Measurements from ENCODE around the gene CCDC9B. TPM values are rescaled to one million over a fixed set of nuclear protein-coding genes. Genes with fewer than 3 reads are reported as not detected.

Gene CCDC9B
- total RNA-seq, 1 experiment from 2014 or later, result 1.4 TPM

DNA sequence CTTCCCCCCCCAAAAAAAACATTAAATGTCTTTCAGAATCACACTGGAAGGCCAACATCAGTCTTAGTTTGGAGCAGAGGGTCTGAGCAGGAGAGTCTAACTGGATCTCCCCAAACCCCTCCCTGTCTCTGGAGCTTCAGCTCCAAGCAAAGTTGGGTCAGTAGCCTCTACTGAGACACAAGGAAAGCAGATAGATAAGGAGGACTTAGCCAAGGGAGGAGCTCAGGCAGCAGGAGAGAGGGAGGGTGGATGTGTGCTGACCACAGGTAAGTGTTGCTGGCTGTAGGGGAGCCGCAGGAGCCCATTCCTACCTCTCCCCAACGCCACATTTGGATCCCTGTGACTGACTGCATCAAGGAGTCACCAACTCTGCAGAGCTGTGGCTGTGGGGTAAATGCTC, 40.0 kb downstream of the CCDC9B start:
- Mint-ChIP-seq H3K4me1 (peaks cover 26% of the 10 kb centered on the region), H3K27ac (no peak overlapping the region), H3K36me3 (peaks cover 18% of the 10 kb centered on the region), H3K27me3 (ENCODE audit: low read depth) (no peaks in the 10 kb centered on the region; the same call in 1 of the 2 replicates), H3K4me3 (no peak overlapping the region), H3K9me3 (peaks cover 16% of the 10 kb centered on the region)
- no peak for TF ChIP-seq JUN (CRISPR knock-in tag; IDR thresholded peaks at IDR 0.05)
- TF ChIP-seq ZNF263 (CRISPR knock-in tag; IDR thresholded peaks at IDR 0.05; ENCODE audit: low read depth), result no peak
- no peak for TF ChIP-seq ELF4 (CRISPR knock-in tag; IDR thresholded peaks at IDR 0.05; ENCODE audit: low read depth)
- TF ChIP-seq, protein P1, sequence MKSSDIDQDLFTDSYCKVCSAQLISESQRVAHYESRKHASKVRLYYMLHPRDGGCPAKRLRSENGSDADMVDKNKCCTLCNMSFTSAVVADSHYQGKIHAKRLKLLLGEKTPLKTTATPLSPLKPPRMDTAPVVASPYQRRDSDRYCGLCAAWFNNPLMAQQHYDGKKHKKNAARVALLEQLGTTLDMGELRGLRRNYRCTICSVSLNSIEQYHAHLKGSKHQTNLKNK (CRISPR knock-in tag; IDR thresholded peaks at IDR 0.05), result no peak
- TF ChIP-seq, protein P2, sequence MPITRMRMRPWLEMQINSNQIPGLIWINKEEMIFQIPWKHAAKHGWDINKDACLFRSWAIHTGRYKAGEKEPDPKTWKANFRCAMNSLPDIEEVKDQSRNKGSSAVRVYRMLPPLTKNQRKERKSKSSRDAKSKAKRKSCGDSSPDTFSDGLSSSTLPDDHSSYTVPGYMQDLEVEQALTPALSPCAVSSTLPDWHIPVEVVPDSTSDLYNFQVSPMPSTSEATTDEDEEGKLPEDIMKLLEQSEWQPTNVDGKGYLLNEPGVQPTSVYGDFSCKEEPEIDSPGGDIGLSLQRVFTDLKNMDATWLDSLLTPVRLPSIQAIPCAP (CRISPR knock-in tag; IDR thresholded peaks at IDR 0.05), result no peak
- TF ChIP-seq, protein P3, sequence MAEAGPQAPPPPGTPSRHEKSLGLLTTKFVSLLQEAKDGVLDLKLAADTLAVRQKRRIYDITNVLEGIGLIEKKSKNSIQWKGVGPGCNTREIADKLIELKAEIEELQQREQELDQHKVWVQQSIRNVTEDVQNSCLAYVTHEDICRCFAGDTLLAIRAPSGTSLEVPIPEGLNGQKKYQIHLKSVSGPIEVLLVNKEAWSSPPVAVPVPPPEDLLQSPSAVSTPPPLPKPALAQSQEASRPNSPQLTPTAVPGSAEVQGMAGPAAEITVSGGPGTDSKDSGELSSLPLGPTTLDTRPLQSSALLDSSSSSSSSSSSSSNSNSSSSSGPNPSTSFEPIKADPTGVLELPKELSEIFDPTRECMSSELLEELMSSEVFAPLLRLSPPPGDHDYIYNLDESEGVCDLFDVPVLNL (CRISPR knock-in tag; IDR thresholded peaks at IDR 0.05; ENCODE audit: borderline replicate concordance, low read depth), result no peak
- no peak for TF ChIP-seq ZNF138 (CRISPR knock-in tag; conservative IDR thresholded peaks at IDR 0.05)
- TF ChIP-seq ESRRA (CRISPR knock-in tag; IDR thresholded peaks at IDR 0.05; ENCODE audit: borderline replicate concordance), result no peak
- TF ChIP-seq, protein P4, sequence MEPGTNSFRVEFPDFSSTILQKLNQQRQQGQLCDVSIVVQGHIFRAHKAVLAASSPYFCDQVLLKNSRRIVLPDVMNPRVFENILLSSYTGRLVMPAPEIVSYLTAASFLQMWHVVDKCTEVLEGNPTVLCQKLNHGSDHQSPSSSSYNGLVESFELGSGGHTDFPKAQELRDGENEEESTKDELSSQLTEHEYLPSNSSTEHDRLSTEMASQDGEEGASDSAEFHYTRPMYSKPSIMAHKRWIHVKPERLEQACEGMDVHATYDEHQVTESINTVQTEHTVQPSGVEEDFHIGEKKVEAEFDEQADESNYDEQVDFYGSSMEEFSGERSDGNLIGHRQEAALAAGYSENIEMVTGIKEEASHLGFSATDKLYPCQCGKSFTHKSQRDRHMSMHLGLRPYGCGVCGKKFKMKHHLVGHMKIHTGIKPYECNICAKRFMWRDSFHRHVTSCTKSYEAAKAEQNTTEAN (CRISPR knock-in tag; IDR thresholded peaks at IDR 0.05), result no peak
- TF ChIP-seq, protein P5, sequence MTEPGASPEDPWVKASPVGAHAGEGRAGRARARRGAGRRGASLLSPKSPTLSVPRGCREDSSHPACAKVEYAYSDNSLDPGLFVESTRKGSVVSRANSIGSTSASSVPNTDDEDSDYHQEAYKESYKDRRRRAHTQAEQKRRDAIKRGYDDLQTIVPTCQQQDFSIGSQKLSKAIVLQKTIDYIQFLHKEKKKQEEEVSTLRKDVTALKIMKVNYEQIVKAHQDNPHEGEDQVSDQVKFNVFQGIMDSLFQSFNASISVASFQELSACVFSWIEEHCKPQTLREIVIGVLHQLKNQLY (CRISPR knock-in tag; IDR thresholded peaks at IDR 0.05), result no peak
- TF ChIP-seq, protein P6, sequence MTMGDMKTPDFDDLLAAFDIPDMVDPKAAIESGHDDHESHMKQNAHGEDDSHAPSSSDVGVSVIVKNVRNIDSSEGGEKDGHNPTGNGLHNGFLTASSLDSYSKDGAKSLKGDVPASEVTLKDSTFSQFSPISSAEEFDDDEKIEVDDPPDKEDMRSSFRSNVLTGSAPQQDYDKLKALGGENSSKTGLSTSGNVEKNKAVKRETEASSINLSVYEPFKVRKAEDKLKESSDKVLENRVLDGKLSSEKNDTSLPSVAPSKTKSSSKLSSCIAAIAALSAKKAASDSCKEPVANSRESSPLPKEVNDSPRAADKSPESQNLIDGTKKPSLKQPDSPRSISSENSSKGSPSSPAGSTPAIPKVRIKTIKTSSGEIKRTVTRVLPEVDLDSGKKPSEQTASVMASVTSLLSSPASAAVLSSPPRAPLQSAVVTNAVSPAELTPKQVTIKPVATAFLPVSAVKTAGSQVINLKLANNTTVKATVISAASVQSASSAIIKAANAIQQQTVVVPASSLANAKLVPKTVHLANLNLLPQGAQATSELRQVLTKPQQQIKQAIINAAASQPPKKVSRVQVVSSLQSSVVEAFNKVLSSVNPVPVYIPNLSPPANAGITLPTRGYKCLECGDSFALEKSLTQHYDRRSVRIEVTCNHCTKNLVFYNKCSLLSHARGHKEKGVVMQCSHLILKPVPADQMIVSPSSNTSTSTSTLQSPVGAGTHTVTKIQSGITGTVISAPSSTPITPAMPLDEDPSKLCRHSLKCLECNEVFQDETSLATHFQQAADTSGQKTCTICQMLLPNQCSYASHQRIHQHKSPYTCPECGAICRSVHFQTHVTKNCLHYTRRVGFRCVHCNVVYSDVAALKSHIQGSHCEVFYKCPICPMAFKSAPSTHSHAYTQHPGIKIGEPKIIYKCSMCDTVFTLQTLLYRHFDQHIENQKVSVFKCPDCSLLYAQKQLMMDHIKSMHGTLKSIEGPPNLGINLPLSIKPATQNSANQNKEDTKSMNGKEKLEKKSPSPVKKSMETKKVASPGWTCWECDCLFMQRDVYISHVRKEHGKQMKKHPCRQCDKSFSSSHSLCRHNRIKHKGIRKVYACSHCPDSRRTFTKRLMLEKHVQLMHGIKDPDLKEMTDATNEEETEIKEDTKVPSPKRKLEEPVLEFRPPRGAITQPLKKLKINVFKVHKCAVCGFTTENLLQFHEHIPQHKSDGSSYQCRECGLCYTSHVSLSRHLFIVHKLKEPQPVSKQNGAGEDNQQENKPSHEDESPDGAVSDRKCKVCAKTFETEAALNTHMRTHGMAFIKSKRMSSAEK (CRISPR knock-in tag; IDR thresholded peaks at IDR 0.05; ENCODE audit: borderline replicate concordance), result no peak
- CTCF ChIA-PET, result interaction anchor here (1.1 to 12.4 kb wide), 12 partner anchors 9 to 255 kb away, joined by 3 to 341 read pairs (median 10); partner anchors contain the start of genes ANKRD63, INAFM2 and PAK6
- no peak for ATAC-seq
- no peak for DNase-seq (ENCODE audit: low spot score)
- POLR2A ChIA-PET, result interaction anchor here (0.9 to 1.8 kb wide), 3 partner anchors 10 to 17 kb away, joined by 4 to 6 read pairs (median 5); no protein-coding TSS in a partner anchor

DNA sequence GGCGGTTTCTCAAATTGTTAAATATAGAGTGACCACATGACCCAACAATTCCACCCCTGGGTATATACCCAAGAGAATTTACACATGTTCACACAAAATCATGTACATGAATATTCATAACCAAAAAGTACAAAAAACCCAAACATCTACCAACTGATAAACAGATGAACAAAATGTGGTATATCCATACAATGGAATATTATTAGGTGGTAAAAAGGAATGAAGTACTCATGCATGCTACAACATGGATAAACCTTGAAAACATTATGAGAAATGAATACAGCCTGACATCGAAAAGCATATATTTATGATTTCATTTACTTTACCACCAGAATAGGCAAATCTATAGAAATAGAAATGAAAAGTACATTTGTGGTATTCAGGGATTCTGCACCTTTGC, 40.4 kb downstream of the CCDC9B start:
- POLR2A ChIA-PET, result interaction anchor here (1.8 kb wide), 1 partner anchor 9 kb away, joined by 6 read pairs; no protein-coding TSS in a partner anchor
- no peak for ATAC-seq
- Mint-ChIP-seq H3K27me3 (ENCODE audit: low read depth) (no peaks in the 10 kb centered on the region; the same call in 1 of the 2 replicates), H3K27ac (no peak overlapping the region), H3K36me3 (peaks cover 18% of the 10 kb centered on the region), H3K4me1 (peaks cover 29% of the 10 kb centered on the region), H3K9me3 (peaks cover 16% of the 10 kb centered on the region), H3K4me3 (no peak overlapping the region)
- no peak for DNase-seq (ENCODE audit: low spot score)
- CTCF ChIA-PET, result interaction anchor here (1.1 to 12.4 kb wide), 6 partner anchors 9 to 44 kb away, joined by 4 to 341 read pairs (median 26); partner anchors contain the start of gene ANKRD63
- TF ChIP-seq SOX15 (CRISPR knock-in tag; IDR thresholded peaks at IDR 0.05) (no peak), KAT7 (CRISPR knock-in tag; IDR thresholded peaks at IDR 0.05; ENCODE audit: borderline replicate concordance) (no peak), ZNF396 (CRISPR knock-in tag; IDR thresholded peaks at IDR 0.05; ENCODE audit: borderline replicate concordance) (no peak), IRF2 (CRISPR knock-in tag; IDR thresholded peaks at IDR 0.05; ENCODE audit: borderline replicate concordance, low read depth) (no peak), ZNF121 (CRISPR knock-in tag; IDR thresholded peaks at IDR 0.05) (no peak), NFATC4 (CRISPR knock-in tag; IDR thresholded peaks at IDR 0.05) (no peak), TP53 (CRISPR knock-in tag; IDR thresholded peaks at IDR 0.05) (no peak), ZNF671 (CRISPR knock-in tag; IDR thresholded peaks at IDR 0.05) (no peak), GRHL2 (CRISPR knock-in tag; IDR thresholded peaks at IDR 0.05; ENCODE audit: insufficient replicate concordance, severe bottlenecking) (no peak), FOXP1 (CRISPR knock-in tag; IDR thresholded peaks at IDR 0.05; ENCODE audit: borderline replicate concordance) (no peak), ZNF232 (CRISPR knock-in tag; IDR thresholded peaks at IDR 0.05) (no peak)
- TF ChIP-seq, protein P7, sequence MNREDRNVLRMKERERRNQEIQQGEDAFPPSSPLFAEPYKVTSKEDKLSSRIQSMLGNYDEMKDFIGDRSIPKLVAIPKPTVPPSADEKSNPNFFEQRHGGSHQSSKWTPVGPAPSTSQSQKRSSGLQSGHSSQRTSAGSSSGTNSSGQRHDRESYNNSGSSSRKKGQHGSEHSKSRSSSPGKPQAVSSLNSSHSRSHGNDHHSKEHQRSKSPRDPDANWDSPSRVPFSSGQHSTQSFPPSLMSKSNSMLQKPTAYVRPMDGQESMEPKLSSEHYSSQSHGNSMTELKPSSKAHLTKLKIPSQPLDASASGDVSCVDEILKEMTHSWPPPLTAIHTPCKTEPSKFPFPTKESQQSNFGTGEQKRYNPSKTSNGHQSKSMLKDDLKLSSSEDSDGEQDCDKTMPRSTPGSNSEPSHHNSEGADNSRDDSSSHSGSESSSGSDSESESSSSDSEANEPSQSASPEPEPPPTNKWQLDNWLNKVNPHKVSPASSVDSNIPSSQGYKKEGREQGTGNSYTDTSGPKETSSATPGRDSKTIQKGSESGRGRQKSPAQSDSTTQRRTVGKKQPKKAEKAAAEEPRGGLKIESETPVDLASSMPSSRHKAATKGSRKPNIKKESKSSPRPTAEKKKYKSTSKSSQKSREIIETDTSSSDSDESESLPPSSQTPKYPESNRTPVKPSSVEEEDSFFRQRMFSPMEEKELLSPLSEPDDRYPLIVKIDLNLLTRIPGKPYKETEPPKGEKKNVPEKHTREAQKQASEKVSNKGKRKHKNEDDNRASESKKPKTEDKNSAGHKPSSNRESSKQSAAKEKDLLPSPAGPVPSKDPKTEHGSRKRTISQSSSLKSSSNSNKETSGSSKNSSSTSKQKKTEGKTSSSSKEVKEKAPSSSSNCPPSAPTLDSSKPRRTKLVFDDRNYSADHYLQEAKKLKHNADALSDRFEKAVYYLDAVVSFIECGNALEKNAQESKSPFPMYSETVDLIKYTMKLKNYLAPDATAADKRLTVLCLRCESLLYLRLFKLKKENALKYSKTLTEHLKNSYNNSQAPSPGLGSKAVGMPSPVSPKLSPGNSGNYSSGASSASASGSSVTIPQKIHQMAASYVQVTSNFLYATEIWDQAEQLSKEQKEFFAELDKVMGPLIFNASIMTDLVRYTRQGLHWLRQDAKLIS (CRISPR knock-in tag; IDR thresholded peaks at IDR 0.05; ENCODE audit: borderline replicate concordance), result no peak

All from WTC11 (cell line).